ENCODE results near the gene KRT7.

The KRT7 gene

GRCh38 chr12:52217223-52217622 is 15.8 kb upstream of the KRT7 start:
- H3K27ac ChIP-seq (ENCODE audit: low read depth, low read length), result no peak overlapping the region
- no peak overlapping the region for H3K4me2 ChIP-seq (ENCODE audit: low read depth, low read length, poor library complexity, severe bottlenecking)
- H3F3A ChIP-seq (ENCODE audit: insufficient read depth), result no peaks in the 10 kb centered on the region
- H3K9ac ChIP-seq (ENCODE audit: low read length), result no peak overlapping the region
- H3K9me3 ChIP-seq (ENCODE audit: insufficient read depth, low read length), result no peaks in the 10 kb centered on the region
- H3K9me2 ChIP-seq (replicated peaks; ENCODE audit: insufficient read depth, low read length), result no peaks in the 10 kb centered on the region
- no peak overlapping the region for H3K4me3 ChIP-seq (ENCODE audit: insufficient read depth, low read length, poor library complexity, severe bottlenecking)
- no peaks in the 10 kb centered on the region for H4K20me1 ChIP-seq (ENCODE audit: low read depth, low read length)
- no peaks in the 10 kb centered on the region for H3K36me3 ChIP-seq (ENCODE audit: low read length)
- no peaks in the 10 kb centered on the region for H3K79me2 ChIP-seq (ENCODE audit: insufficient read depth, low read length)
- no peak for TF ChIP-seq EZH2phosphoT487 (conservative IDR thresholded peaks at IDR 0.05; ENCODE audit: low read length)
- no peak overlapping the region for H2AFZ ChIP-seq (ENCODE audit: low read depth, low read length, severe bottlenecking)
- no peaks in the 10 kb centered on the region for H3K27me3 ChIP-seq (ENCODE audit: low read length)

GRCh38 chr12:52218001-52218400 is 15.0 kb upstream of the KRT7 start:
- no peak overlapping the region for H3K4me2 ChIP-seq (ENCODE audit: low read depth, low read length, poor library complexity, severe bottlenecking)
- no peak overlapping the region for H3K9ac ChIP-seq (ENCODE audit: low read length)
- H3K27ac ChIP-seq (ENCODE audit: low read depth, low read length), result no peak overlapping the region
- no peaks in the 10 kb centered on the region for H3F3A ChIP-seq (ENCODE audit: insufficient read depth)
- no peaks in the 10 kb centered on the region for H3K27me3 ChIP-seq (ENCODE audit: low read length)
- TF ChIP-seq EZH2phosphoT487 (conservative IDR thresholded peaks at IDR 0.05; ENCODE audit: low read length) (no peak), CTCF (IDR thresholded peaks at IDR 0.05; ENCODE audit: insufficient read depth, low read length, poor library complexity, severe bottlenecking) (no peak)
- no peaks in the 10 kb centered on the region for H3K36me3 ChIP-seq (ENCODE audit: low read length)
- H3K79me2 ChIP-seq (ENCODE audit: insufficient read depth, low read length), result no peaks in the 10 kb centered on the region
- no peak overlapping the region for H2AFZ ChIP-seq (ENCODE audit: low read depth, low read length, severe bottlenecking)
- H3K4me3 ChIP-seq (ENCODE audit: insufficient read depth, low read length, poor library complexity, severe bottlenecking), result no peak overlapping the region
- no peaks in the 10 kb centered on the region for H3K9me3 ChIP-seq (ENCODE audit: insufficient read depth, low read length)
- no peaks in the 10 kb centered on the region for H3K9me2 ChIP-seq (replicated peaks; ENCODE audit: insufficient read depth, low read length)
- no peaks in the 10 kb centered on the region for H4K20me1 ChIP-seq (ENCODE audit: low read depth, low read length)

- Histone ChIP-seq H3K4me2 (ENCODE audit: low read depth, low read length, poor library complexity, severe bottlenecking) (no peak overlapping the region), H3K9me3 (ENCODE audit: insufficient read depth, low read length) (no peaks in the 10 kb centered on the region), H3K27me3 (ENCODE audit: low read length) (no peaks in the 10 kb centered on the region), H3K9ac (ENCODE audit: low read length) (no peak overlapping the region), H3K79me2 (ENCODE audit: insufficient read depth, low read length) (no peaks in the 10 kb centered on the region), H3K27ac (ENCODE audit: low read depth, low read length) (no peak overlapping the region), H3K9me2 (replicated peaks; ENCODE audit: insufficient read depth, low read length) (no peaks in the 10 kb centered on the region), H4K20me1 (ENCODE audit: low read depth, low read length) (no peaks in the 10 kb centered on the region), H3K4me3 (ENCODE audit: insufficient read depth, low read length, poor library complexity, severe bottlenecking) (no peak overlapping the region), H2AFZ (ENCODE audit: low read depth, low read length, severe bottlenecking) (no peak overlapping the region), H3F3A (ENCODE audit: insufficient read depth) (no peaks in the 10 kb centered on the region), H3K36me3 (ENCODE audit: low read length) (no peaks in the 10 kb centered on the region)
- no peak for TF ChIP-seq CTCF (IDR thresholded peaks at IDR 0.05; ENCODE audit: insufficient read depth, low read length, poor library complexity, severe bottlenecking)
- no peak for TF ChIP-seq EZH2phosphoT487 (conservative IDR thresholded peaks at IDR 0.05; ENCODE audit: low read length)
Measured at GRCh38 chr12:52220477-52220876, 12.6 kb upstream of the KRT7 start.

GRCh38 chr12:52221070-52221781 is 11.8 kb upstream of the KRT7 start:
- no peaks in the 10 kb centered on the region for H3K9me2 ChIP-seq (replicated peaks; ENCODE audit: insufficient read depth, low read length)
- no peak overlapping the region for H2AFZ ChIP-seq (ENCODE audit: low read depth, low read length, severe bottlenecking)
- H3K79me2 ChIP-seq (ENCODE audit: insufficient read depth, low read length), result no peaks in the 10 kb centered on the region
- no peaks in the 10 kb centered on the region for H3F3A ChIP-seq (ENCODE audit: insufficient read depth)
- H3K27me3 ChIP-seq (ENCODE audit: low read length), result no peaks in the 10 kb centered on the region
- no peak overlapping the region for H3K4me2 ChIP-seq (ENCODE audit: low read depth, low read length, poor library complexity, severe bottlenecking)
- no peak overlapping the region for H3K4me3 ChIP-seq (ENCODE audit: insufficient read depth, low read length, poor library complexity, severe bottlenecking)
- no peaks in the 10 kb centered on the region for H4K20me1 ChIP-seq (ENCODE audit: low read depth, low read length)
- H3K27ac ChIP-seq (ENCODE audit: low read depth, low read length), result no peak overlapping the region
- H3K36me3 ChIP-seq (ENCODE audit: low read length), result no peaks in the 10 kb centered on the region
- TF ChIP-seq EZH2phosphoT487 (conservative IDR thresholded peaks at IDR 0.05; ENCODE audit: low read length), result no peak
- TF ChIP-seq CTCF (IDR thresholded peaks at IDR 0.05; ENCODE audit: insufficient read depth, low read length, poor library complexity, severe bottlenecking), result no peak
- H3K9ac ChIP-seq (ENCODE audit: low read length), result no peak overlapping the region
- H3K9me3 ChIP-seq (ENCODE audit: insufficient read depth, low read length), result no peaks in the 10 kb centered on the region
